K562 (cell line): ENCODE results near the gene PLA2R1. TPM values are rescaled to one million over a fixed set of nuclear protein-coding genes. Genes with fewer than 3 reads are reported as not detected.

Source experiments
- ATAC-seq: fragments of 200-7000 bp; cut with Tn5 transposase; 3 replicates; pipeline ENCODE4 v1.9.1; 2020; ENCODE audit warnings: moderate library complexity
- BruUV-seq: library from RNA; stranded (reverse); fragments of 400-500 nt; replicated peaks from 2 replicates; lab custom pipeline; 2021; lab: Mats Ljungman, UMichigan
- CTCF ChIA-PET: fragments of 300-600 bp; formaldehyde crosslinking; extraction: SDS; loops from one replicate; lab custom pipeline; 2021; ENCODE audit warnings: low intra/inter-chr PET ratio; lab: Yijun Ruan, JAX
- POLR2A ChIA-PET: fragments of 300-600, 350-650 bp; sonication (Branson Sonifier 250); formaldehyde crosslinking; extraction: SDS; loops from one replicate; lab custom pipeline; 2021; ENCODE audit warnings: antibody characterized with exemption, inconsistent platforms; lab: Yijun Ruan, JAX
- DNase-seq, 4 experiments: peaks; one replicate each; pipeline versions ENCODE4 v3.0.0 to v3.0.0-alpha.2; 2011 to 2018; ENCODE audit warnings: low spot score in 3 of 4, mixed read lengths in 3 of 4; ENCODE audit errors: extremely low read depth in 1 of 4
- FAIRE-seq: peaks from 2 replicates; lab custom pipeline; 2011; peaks lifted over from hg19 to GRCh38; lab: Jason Lieb, UNC
- H2AFZ ChIP-seq: 2 replicates; pipeline ENCODE4 v1.6.0; 2011; ENCODE audit warnings: low read depth, low read length, control low read depth, inconsistent platforms
- H3K27ac ChIP-seq: fragments of 200-600 bp; 3 replicates; pipeline ENCODE4 v1.8.0; 2011; ENCODE audit warnings: low read depth, mild to moderate bottlenecking, control low read depth, inconsistent platforms, low read length, moderate library complexity, mixed read lengths; ENCODE audit errors: extremely low read depth
- H3K27me3 ChIP-seq, 2 experiments: fragments of 300-600 bp in 1 of 2; 2 replicates in 1 of 2; 3 replicates in 1 of 2; pipeline versions ENCODE4 v1.6.0 to v1.8.0; 2011; ENCODE audit warnings: inconsistent platforms in 2 of 2, low read length in 2 of 2, mild to moderate bottlenecking in 1 of 2, mixed read lengths in 1 of 2, moderate library complexity in 1 of 2; ENCODE audit not compliant: control insufficient read depth in 2 of 2, insufficient read depth in 2 of 2
- H3K36me3 ChIP-seq: fragments of 300-600 bp; 3 replicates; pipeline ENCODE4 v1.8.0; 2011; ENCODE audit warnings: mild to moderate bottlenecking, low read length, inconsistent platforms; ENCODE audit not compliant: control insufficient read depth, insufficient read depth
- H3K4me1 ChIP-seq, 2 experiments: fragments of 200-600 bp in 1 of 2; replicated peaks in 1 of 2; 2 replicates in 1 of 2; 3 replicates in 1 of 2; pipeline versions ENCODE4 v1.5.1 to v1.8.0; 2011; ENCODE audit warnings: inconsistent platforms in 2 of 2, low read length in 2 of 2, mild to moderate bottlenecking in 1 of 2, mixed read lengths in 1 of 2, moderate library complexity in 1 of 2; ENCODE audit not compliant: control insufficient read depth in 2 of 2, insufficient read depth in 2 of 2
- H3K4me2 ChIP-seq: 2 replicates; pipeline ENCODE4 v1.6.1; 2011; ENCODE audit warnings: low read length, control low read depth, inconsistent platforms, mixed read lengths; ENCODE audit not compliant: insufficient read depth
- H3K4me3 ChIP-seq: fragments of 200-600 bp; sonication (generic), shearing (Covaris generic); 2 replicates; pipeline ENCODE4 v1.5.1; 2016; ENCODE audit warnings: control low read depth, inconsistent platforms
- H3K79me2 ChIP-seq: fragments of 200-600 bp; 3 replicates; pipeline ENCODE4 v1.8.0; 2011; ENCODE audit warnings: low read length, inconsistent platforms; ENCODE audit not compliant: control insufficient read depth, insufficient read depth
- H3K9ac ChIP-seq, 2 experiments: 2 replicates each; pipeline versions ENCODE4 v1.6.0 to v1.6.1; 2011; ENCODE audit warnings: low read depth in 2 of 2, low read length in 2 of 2, control low read depth in 1 of 2, inconsistent platforms in 1 of 2, mild to moderate bottlenecking in 1 of 2, mixed read lengths in 1 of 2; ENCODE audit not compliant: insufficient read depth in 1 of 2
- H3K9me1 ChIP-seq: one replicate; pipeline ENCODE4 v1.6.0; 2011; ENCODE audit warnings: inconsistent platforms, mild to moderate bottlenecking, low read length, moderate library complexity; ENCODE audit not compliant: control insufficient read depth, insufficient read depth
- H3K9me3 ChIP-seq: replicated peaks from 2 replicates; pipeline ENCODE4 v1.5.1; 2011; ENCODE audit warnings: low read depth, low read length, inconsistent platforms; ENCODE audit not compliant: control insufficient read depth, insufficient read depth
- H4K20me1 ChIP-seq: replicated peaks from 2 replicates; pipeline ENCODE4 v1.6.1; 2011; ENCODE audit warnings: low read length, inconsistent platforms, mixed read lengths; ENCODE audit not compliant: control insufficient read depth, insufficient read depth
- DMBX1 ChIP-seq: fragments of 250-450 bp; sonication (Bioruptor Pico); IDR thresholded peaks from 2 replicates; pipeline ENCODE4 v1.8.0; 2022; ENCODE audit warnings: inconsistent platforms, mild to moderate bottlenecking, moderate library complexity, borderline replicate concordance
- EHMT2 ChIP-seq: fragments of 450-650 bp; IDR thresholded peaks from 2 replicates; pipeline ENCODE4 v1.6.1; 2018; ENCODE audit warnings: antibody characterized with exemption
- EZH2 ChIP-seq: IDR thresholded peaks from 2 replicates; pipeline ENCODE4 v1.6.1; 2012; ENCODE audit warnings: low read depth, mild to moderate bottlenecking, inconsistent platforms, low read length, borderline replicate concordance
- NR3C1 ChIP-seq: sonication (generic); formaldehyde crosslinking; IDR thresholded peaks from 2 replicates; pipeline ENCODE4 v1.8.1; 2022; ENCODE audit warnings: missing genetic modification reagents
- PML ChIP-seq: IDR thresholded peaks from 2 replicates; pipeline ENCODE4 v1.6.1; 2012; ENCODE audit warnings: low read length, inconsistent platforms
- TBP ChIP-seq: optimal IDR thresholded peaks from 2 replicates; pipeline ENCODE3; 2011; ENCODE audit warnings: low read depth, low read length, improper control_type of control experiment
- TFE3 ChIP-seq: fragments of 450-650 bp; formaldehyde crosslinking; IDR thresholded peaks from 2 replicates; pipeline ENCODE4 v1.4.0; 2020; ENCODE audit warnings: mild to moderate bottlenecking, mixed read lengths
- TSHZ1 ChIP-seq: fragments of 250-450 bp; sonication (Bioruptor Pico); IDR thresholded peaks from 2 replicates; pipeline ENCODE4 v1.4.0; 2020; ENCODE audit warnings: mild to moderate bottlenecking, moderate library complexity
- U2AF1 ChIP-seq: fragments of 200-400 bp; formaldehyde crosslinking; optimal IDR thresholded peaks from 2 replicates; pipeline ENCODE3; 2017; ENCODE audit warnings: mild to moderate bottlenecking, low read depth, low read length, moderate library complexity
- ZNF239 ChIP-seq: fragments of 250-450 bp; sonication (Bioruptor Pico); IDR thresholded peaks from 2 replicates; pipeline ENCODE4 v1.4.0; 2020; ENCODE audit warnings: mild to moderate bottlenecking
- ZNF511 ChIP-seq: sonication (generic); formaldehyde crosslinking; IDR thresholded peaks from 2 replicates; pipeline ENCODE4 v1.8.0; 2022; ENCODE audit warnings: mild to moderate bottlenecking, missing genetic modification reagents
- ZNF592 ChIP-seq: fragments of 450-650 bp; IDR thresholded peaks from 2 replicates; pipeline ENCODE4 v1.6.1; 2017; ENCODE audit warnings: antibody characterized with exemption, mild to moderate bottlenecking
- WGBS: fragments of 100-300 bp; shearing (Covaris generic); methylation state at CpG from one replicate; pipeline ENCODE4 v1.1.6; 2016; ENCODE audit warnings: low coverage, mixed read lengths; ENCODE audit not compliant: insufficient coverage; ENCODE audit errors: missing lambda C conversion rate; 5-methylcytosine and 5-hydroxymethylcytosine counted together
- in situ Hi-C: fragments of 300-500 bp; cut with MboI; formaldehyde crosslinking; loops from 4 replicates; pipeline ENCODE4 v1.15.0; 2018; ENCODE audit warnings: inconsistent platforms, mixed read lengths
- intact Hi-C: fragments of 100-400 bp; cut with micrococcal nuclease; formaldehyde crosslinking; loops from 2 replicates; pipeline ENCODE4 v1.14.2; 2022
- polyA plus RNA-seq, 8 experiments: library from polyadenylated mRNA; depleted of rRNA in 4 of 8; stranded (reverse) in 5 of 8; unstranded in 3 of 8; fragments of >200 nt; fragmentation: Nextera tagmentation in 2 of 8; fragmentation: Illumina TruSeq in 1 of 8; extraction: Ambion mirVana in 2 of 8; extraction: Trizol in 1 of 8; gene quantifications; 2 replicates each; pipeline versions ENCODE4 v1.2.1 to v1.2.3, GENCODE V29; 2011 to 2014; ENCODE audit warnings: inconsistent platforms in 1 of 8, missing spikeins in 1 of 8
- total RNA-seq, 7 experiments: library from RNA; depleted of rRNA in 6 of 7; stranded (reverse); fragments of >200 nt in 6 of 7; fragmentation: Illumina TruSeq in 2 of 7; extraction: Trizol in 2 of 7; gene quantifications; 2 replicates each; pipeline versions ENCODE4 v1.2.1 to v1.2.3, GENCODE V29; 2011 to 2021; ENCODE audit warnings: low replicate concordance in 1 of 7

Gene PLA2R1
- total and polyA plus RNA-seq, 9 of the 15 experiments (the other 6 are each of a cell fraction or from before 2014, with no cell fraction given) = not detected

- ChIA-PET POLR2A (interaction anchor here (0.9 kb wide), 1 partner anchor 9 kb away, joined by 3 read pairs; no protein-coding TSS in a partner anchor), CTCF (no interaction called here)
- TF ChIP-seq ZNF592 (no peak), ZNF511 (CRISPR knock-in tag) (no peak), U2AF1 (no peak), PML (no peak), DMBX1 (CRISPR knock-in tag) (no peak), NR3C1 (CRISPR knock-in tag) (no peak), EHMT2 (no peak), TFE3 (no peak), TSHZ1 (CRISPR knock-in tag) (no peak), TBP (no peak), EZH2 (no peak), ZNF239 (CRISPR knock-in tag) (no peak)
These were observed 180.2 kb downstream of the PLA2R1 start for GRCh38 chr2:159882130-159882745.

More at GRCh38 chr2:159882130-159882745, 180.2 kb downstream of the PLA2R1 start:
- H3K27me3 ChIP-seq = 0 out of 5 replicates have a peak, but pooled peaks cover 0 to 2% of the 10 kb centered on the region in 2 experiments
- no peaks in the 10 kb centered on the region for H4K20me1 ChIP-seq
- DNase-seq (no peak), ATAC-seq (no peak), FAIRE-seq (no peak)
- no peaks in the 10 kb centered on the region for H3K36me3 ChIP-seq
- no peak overlapping the region for H2AFZ ChIP-seq
- H3K4me3 ChIP-seq = no peak overlapping the region
- no peaks in the 10 kb centered on the region for H3K79me2 ChIP-seq
- no peaks in the 10 kb centered on the region for H3K9me3 ChIP-seq
- in situ Hi-C loops = no loop called here
- H3K9me1 ChIP-seq = no peaks in the 10 kb centered on the region
- no peak overlapping the region for H3K27ac ChIP-seq
- WGBS = 3% methylated on average over 5 of the region's 5 CpGs
- H3K4me1 ChIP-seq = no peaks in the 10 kb centered on the region
- no TSS peak for BruUV-seq
- intact Hi-C loops = no loop called here
- no peak overlapping the region for H3K9ac ChIP-seq
- no peak overlapping the region for H3K4me2 ChIP-seq
